GM23338 (cell line): ENCODE measurements around the gene PFKFB1. TPM values are rescaled to one million over a fixed set of nuclear protein-coding genes. Genes with fewer than 3 reads are reported as not detected.

Experiments
- ATAC-seq: fragments of 200-7000 bp; cut with Tn5 transposase; 3 replicates; pipeline ENCODE4 v1.9.1; 2020
- DNase-seq: peaks from one replicate; pipeline ENCODE4 v3.0.0-alpha.2; 2015; ENCODE audit warnings: low spot score
- H2AFZ ChIP-seq: fragments of 200-600 bp; sonication (generic); 2 replicates; pipeline ENCODE4 v1.8.0; 2016; ENCODE audit warnings: antibody characterized with exemption, mild to moderate bottlenecking, moderate library complexity
- H3F3A ChIP-seq: fragments of 200-600 bp; sonication (generic); replicated peaks from 2 replicates; pipeline ENCODE4 v1.8.0; 2017; ENCODE audit warnings: antibody characterized with exemption, mixed run types, low read depth
- H3K27ac ChIP-seq: fragments of 200-600 bp; sonication (generic); 2 replicates; pipeline ENCODE4 v1.6.1; 2016; ENCODE audit warnings: low read depth
- H3K27me3 ChIP-seq: fragments of 200-600 bp; sonication (generic); 2 replicates; pipeline ENCODE4 v1.8.0; 2016; ENCODE audit warnings: mild to moderate bottlenecking, mixed run types, moderate library complexity; ENCODE audit not compliant: insufficient read depth
- H3K36me3 ChIP-seq: fragments of 200-600 bp; sonication (generic); 2 replicates; pipeline ENCODE4 v1.8.0; 2016; ENCODE audit warnings: mild to moderate bottlenecking; ENCODE audit not compliant: insufficient read depth
- H3K4me1 ChIP-seq: fragments of 200-600 bp; sonication (generic); 2 replicates; pipeline ENCODE4 v1.8.0; 2016; ENCODE audit warnings: mild to moderate bottlenecking, moderate library complexity; ENCODE audit not compliant: insufficient read depth
- H3K4me2 ChIP-seq: fragments of 200-600 bp; sonication (generic); 2 replicates; pipeline ENCODE4 v1.7.1; 2017; ENCODE audit warnings: mixed run types
- H3K4me3 ChIP-seq: fragments of 200-600 bp; sonication (generic); 2 replicates; pipeline ENCODE4 v1.6.1; 2016; ENCODE audit warnings: mixed run types
- H3K79me2 ChIP-seq: fragments of 200-600 bp; sonication (generic); replicated peaks from 2 replicates; pipeline ENCODE4 v1.8.0; 2017; ENCODE audit warnings: mild to moderate bottlenecking; ENCODE audit not compliant: insufficient read depth
- H3K9me2 ChIP-seq: fragments of 200-600 bp; sonication (generic); 2 replicates; pipeline ENCODE4 v1.8.0; 2017; ENCODE audit not compliant: insufficient read depth
- H4K20me1 ChIP-seq: fragments of 200-600 bp; sonication (generic); replicated peaks from 2 replicates; pipeline ENCODE4 v1.8.0; 2017; ENCODE audit warnings: mild to moderate bottlenecking; ENCODE audit not compliant: insufficient read depth
- H3K27ac Mint-ChIP-seq: 2 replicates; pipeline ENCODE4 v1.8.0; 2020; ENCODE audit warnings: inconsistent platforms, mild to moderate bottlenecking, moderate library complexity, mixed read lengths
- H3K27me3 Mint-ChIP-seq: 3 replicates; pipeline ENCODE4 v1.8.0; 2022; ENCODE audit warnings: low read depth, mild to moderate bottlenecking, moderate library complexity, mixed read lengths, inconsistent platforms; ENCODE audit not compliant: insufficient read depth, poor library complexity
- H3K36me3 Mint-ChIP-seq: 3 replicates; pipeline ENCODE4 v1.8.0; 2021; ENCODE audit warnings: low read depth, mild to moderate bottlenecking, inconsistent platforms, moderate library complexity, mixed read lengths
- H3K4me1 Mint-ChIP-seq: 3 replicates; pipeline ENCODE4 v1.8.0; 2020; ENCODE audit warnings: mild to moderate bottlenecking, inconsistent platforms, mixed read lengths
- H3K4me3 Mint-ChIP-seq: 3 replicates; pipeline ENCODE4 v1.8.0; 2021; ENCODE audit warnings: moderate library complexity, mild to moderate bottlenecking, inconsistent platforms, mixed read lengths
- H3K9me3 Mint-ChIP-seq: 3 replicates; pipeline ENCODE4 v1.8.0; 2020; ENCODE audit warnings: moderate library complexity, mild to moderate bottlenecking, inconsistent platforms, mixed read lengths
- CREB1 ChIP-seq: fragments of 250-450 bp; sonication (Bioruptor Pico); IDR thresholded peaks from 2 replicates; pipeline ENCODE4 v1.5.0; 2020; ENCODE audit warnings: low read depth, mild to moderate bottlenecking, moderate library complexity
- EZH2phosphoT487 ChIP-seq: fragments of 200-600 bp; sonication (generic); IDR thresholded peaks from one replicate; pipeline ENCODE4 v1.8.1; 2018; ENCODE audit warnings: antibody characterized with exemption; ENCODE audit not compliant: unreplicated experiment
- NANOG ChIP-seq: IDR thresholded peaks from 2 replicates; pipeline ENCODE4 v1.6.1; 2016; ENCODE audit warnings: antibody characterized with exemption, borderline replicate concordance
- STAT1 ChIP-seq: IDR thresholded peaks from one replicate; pipeline ENCODE4 v1.6.1; 2016; ENCODE audit warnings: antibody characterized with exemption; ENCODE audit not compliant: unreplicated experiment
- ZNF114 ChIP-seq: fragments of 250-450 bp; sonication (Bioruptor Pico); IDR thresholded peaks from 2 replicates; pipeline ENCODE4 v1.5.0; 2020; ENCODE audit warnings: mild to moderate bottlenecking, moderate library complexity
- polyA plus RNA-seq: library from polyadenylated mRNA; unstranded; fragments of >200 nt; fragmentation: Nextera tagmentation; extraction: Ambion mirVana; gene quantifications from 2 replicates; pipeline ENCODE4 v1.2.1, GENCODE V29; 2016
- total RNA-seq: library from RNA; depleted of rRNA; stranded (reverse); fragments of >200 nt; shearing (Covaris generic); gene quantifications from 2 replicates; pipeline ENCODE4 v1.2.3, GENCODE V29; 2014
- TF ChIP-seq, protein P1 (sequence below): IDR thresholded peaks from one replicate; pipeline ENCODE4 v1.6.1; 2018; ENCODE audit warnings: antibody characterized with exemption; ENCODE audit not compliant: unreplicated experiment
- TF ChIP-seq, protein P2 (sequence below): IDR thresholded peaks from 2 replicates; pipeline ENCODE4 v1.6.1; 2016; ENCODE audit warnings: antibody characterized with exemption

The PFKFB1 gene
- total and polyA plus RNA-seq, 2 experiments from 2014 or later, result not detected

GRCh38 chrX:55029291-55029690, 35.3 kb upstream of the PFKFB1 start (continued):
- TF ChIP-seq, protein P1, sequence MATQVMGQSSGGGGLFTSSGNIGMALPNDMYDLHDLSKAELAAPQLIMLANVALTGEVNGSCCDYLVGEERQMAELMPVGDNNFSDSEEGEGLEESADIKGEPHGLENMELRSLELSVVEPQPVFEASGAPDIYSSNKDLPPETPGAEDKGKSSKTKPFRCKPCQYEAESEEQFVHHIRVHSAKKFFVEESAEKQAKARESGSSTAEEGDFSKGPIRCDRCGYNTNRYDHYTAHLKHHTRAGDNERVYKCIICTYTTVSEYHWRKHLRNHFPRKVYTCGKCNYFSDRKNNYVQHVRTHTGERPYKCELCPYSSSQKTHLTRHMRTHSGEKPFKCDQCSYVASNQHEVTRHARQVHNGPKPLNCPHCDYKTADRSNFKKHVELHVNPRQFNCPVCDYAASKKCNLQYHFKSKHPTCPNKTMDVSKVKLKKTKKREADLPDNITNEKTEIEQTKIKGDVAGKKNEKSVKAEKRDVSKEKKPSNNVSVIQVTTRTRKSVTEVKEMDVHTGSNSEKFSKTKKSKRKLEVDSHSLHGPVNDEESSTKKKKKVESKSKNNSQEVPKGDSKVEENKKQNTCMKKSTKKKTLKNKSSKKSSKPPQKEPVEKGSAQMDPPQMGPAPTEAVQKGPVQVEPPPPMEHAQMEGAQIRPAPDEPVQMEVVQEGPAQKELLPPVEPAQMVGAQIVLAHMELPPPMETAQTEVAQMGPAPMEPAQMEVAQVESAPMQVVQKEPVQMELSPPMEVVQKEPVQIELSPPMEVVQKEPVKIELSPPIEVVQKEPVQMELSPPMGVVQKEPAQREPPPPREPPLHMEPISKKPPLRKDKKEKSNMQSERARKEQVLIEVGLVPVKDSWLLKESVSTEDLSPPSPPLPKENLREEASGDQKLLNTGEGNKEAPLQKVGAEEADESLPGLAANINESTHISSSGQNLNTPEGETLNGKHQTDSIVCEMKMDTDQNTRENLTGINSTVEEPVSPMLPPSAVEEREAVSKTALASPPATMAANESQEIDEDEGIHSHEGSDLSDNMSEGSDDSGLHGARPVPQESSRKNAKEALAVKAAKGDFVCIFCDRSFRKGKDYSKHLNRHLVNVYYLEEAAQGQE, result no peak
- no peak for TF ChIP-seq NANOG
- TF ChIP-seq ZNF114, result no peak

GRCh38 chrX:55028611-55029010, 34.6 kb upstream of the PFKFB1 start:
- no peak overlapping the region for H3K4me3 Mint-ChIP-seq
- H2AFZ ChIP-seq, result no peak overlapping the region
- H3K27me3 Mint-ChIP-seq, result no peaks in the 10 kb centered on the region
- no peaks in the 10 kb centered on the region for H3K36me3 ChIP-seq
- DNase-seq (no peak), ATAC-seq (no peak)
- no peaks in the 10 kb centered on the region for H3K9me2 ChIP-seq
- H4K20me1 ChIP-seq, result no peaks in the 10 kb centered on the region
- H3K4me1 ChIP-seq, result peaks cover 9% of the 10 kb centered on the region; the same call in 1 of the 2 replicates
- H3K27me3 ChIP-seq, result no peaks in the 10 kb centered on the region
- no peaks in the 10 kb centered on the region for H3K36me3 Mint-ChIP-seq
- H3F3A ChIP-seq, result no peaks in the 10 kb centered on the region
- no peak overlapping the region for H3K27ac Mint-ChIP-seq
- no peak overlapping the region for H3K27ac ChIP-seq
- no peak overlapping the region for H3K4me2 ChIP-seq
- no peaks in the 10 kb centered on the region for H3K9me3 Mint-ChIP-seq
- TF ChIP-seq, protein P1, result no peak
- TF ChIP-seq, protein P2, sequence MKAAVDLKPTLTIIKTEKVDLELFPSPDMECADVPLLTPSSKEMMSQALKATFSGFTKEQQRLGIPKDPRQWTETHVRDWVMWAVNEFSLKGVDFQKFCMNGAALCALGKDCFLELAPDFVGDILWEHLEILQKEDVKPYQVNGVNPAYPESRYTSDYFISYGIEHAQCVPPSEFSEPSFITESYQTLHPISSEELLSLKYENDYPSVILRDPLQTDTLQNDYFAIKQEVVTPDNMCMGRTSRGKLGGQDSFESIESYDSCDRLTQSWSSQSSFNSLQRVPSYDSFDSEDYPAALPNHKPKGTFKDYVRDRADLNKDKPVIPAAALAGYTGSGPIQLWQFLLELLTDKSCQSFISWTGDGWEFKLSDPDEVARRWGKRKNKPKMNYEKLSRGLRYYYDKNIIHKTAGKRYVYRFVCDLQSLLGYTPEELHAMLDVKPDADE, result no peak
- peaks cover 17% of the 10 kb centered on the region for H3K4me1 Mint-ChIP-seq
- no peak overlapping the region for H3K4me3 ChIP-seq
- no peaks in the 10 kb centered on the region for H3K79me2 ChIP-seq

DNA sequence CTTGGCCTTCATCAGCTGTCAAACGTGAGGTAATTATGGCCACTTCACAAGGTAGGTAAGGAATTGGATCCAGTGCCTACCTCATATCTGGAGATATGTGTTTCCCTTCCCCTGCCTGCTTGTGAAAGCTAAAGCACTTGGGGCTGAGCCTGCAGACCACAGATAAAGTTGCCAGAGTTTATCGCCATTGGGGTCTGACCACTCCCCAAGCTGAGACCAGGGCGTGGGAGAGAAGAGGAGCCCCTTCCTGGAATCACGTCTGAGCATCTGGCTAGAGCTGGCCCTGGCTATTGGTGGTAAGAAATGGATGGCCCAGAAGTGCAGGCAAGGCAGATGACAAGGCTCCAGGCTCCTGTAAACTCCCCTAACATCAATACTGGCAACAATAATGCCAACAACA, 34.1 kb upstream of the PFKFB1 start:
- Histone ChIP-seq H4K20me1 (no peaks in the 10 kb centered on the region), H3K4me1 (peaks cover 9% of the 10 kb centered on the region; the same call in 1 of the 2 replicates), H3K27me3 (no peaks in the 10 kb centered on the region), H3K36me3 (no peaks in the 10 kb centered on the region), H2AFZ (no peak overlapping the region), H3K79me2 (no peaks in the 10 kb centered on the region), H3K4me3 (no peak overlapping the region), H3F3A (no peaks in the 10 kb centered on the region), H3K27ac (no peak overlapping the region), H3K4me2 (no peak overlapping the region), H3K9me2 (no peaks in the 10 kb centered on the region)
- Mint-ChIP-seq H3K36me3 (no peaks in the 10 kb centered on the region), H3K4me1 (peaks cover 17% of the 10 kb centered on the region), H3K27me3 (no peaks in the 10 kb centered on the region), H3K27ac (no peak overlapping the region), H3K4me3 (no peak overlapping the region), H3K9me3 (no peaks in the 10 kb centered on the region)
- no peak for ATAC-seq
- no peak for DNase-seq
- TF ChIP-seq NANOG (no peak), EZH2phosphoT487 (no peak), CREB1 (CRISPR knock-in tag) (no peak), STAT1 (no peak)
